NCI-H128 (cell line): ENCODE measurements around the gene CADM2.

Experiments
- DNase-seq: peaks from one replicate; lab custom pipeline; 2025; ENCODE audit not compliant: unreplicated experiment; lab: John Stamatoyannopoulos, UW

The CADM2 gene

DNA sequence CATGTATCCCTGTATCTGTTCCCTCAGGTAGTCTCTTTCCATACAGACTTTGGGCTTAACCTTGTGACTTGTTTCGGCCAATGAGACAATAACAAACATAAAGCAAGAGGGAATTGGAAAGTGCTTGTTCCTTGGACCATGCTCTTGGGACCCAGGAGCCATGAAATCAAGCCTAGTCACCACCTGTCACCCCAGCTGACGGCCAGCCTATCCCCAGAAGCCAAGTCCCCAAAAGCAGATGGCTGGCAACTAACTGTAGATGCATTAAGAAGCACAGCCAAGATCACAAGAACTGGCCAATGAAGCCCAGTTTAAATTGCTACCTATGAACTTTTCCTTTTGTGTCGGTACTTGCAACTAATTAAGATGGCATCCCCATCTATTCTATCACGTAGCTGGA, 822.0 kb downstream of the CADM2 start:
- no peak for DNase-seq

DNA sequence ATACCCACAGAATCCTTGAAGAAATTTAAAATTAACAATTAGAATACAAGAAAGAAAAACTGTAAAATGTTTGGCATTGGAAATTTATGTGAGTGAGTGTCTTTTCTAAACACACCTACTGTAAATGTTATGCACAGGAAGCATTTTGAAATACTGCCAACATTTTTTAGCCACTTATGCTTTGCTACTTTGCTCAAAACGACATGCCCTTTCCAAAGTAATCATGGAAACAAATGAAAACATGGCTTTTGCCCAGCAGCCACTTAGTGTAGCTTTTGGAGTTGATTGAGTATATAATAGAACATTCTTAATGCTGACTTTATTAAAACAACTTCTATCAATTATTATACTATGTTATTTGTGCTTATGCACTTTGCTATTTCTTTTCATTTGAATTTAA, 823.0 kb downstream of the CADM2 start:
- peak; percentile 65 for DNase-seq

DNA sequence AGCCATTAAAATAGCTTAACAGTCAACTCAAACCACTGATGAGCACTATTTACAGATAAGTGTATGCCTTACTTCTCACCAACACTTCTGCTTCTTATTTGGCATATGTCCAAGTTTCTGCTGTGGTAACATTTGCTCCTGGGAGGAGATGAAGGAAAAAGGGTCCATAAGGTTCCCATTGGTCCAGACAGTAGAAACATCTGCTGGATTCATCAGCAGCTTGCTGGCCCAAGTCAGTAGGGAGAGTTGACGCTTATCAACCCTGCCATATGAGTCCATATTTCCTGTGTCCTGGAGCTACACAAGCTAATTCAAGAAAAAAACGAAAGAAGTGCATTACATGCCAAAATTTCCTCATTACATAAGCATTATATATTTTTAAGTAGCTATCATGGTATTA, 824.5 kb downstream of the CADM2 start:
- DNase-seq = no peak

DNA sequence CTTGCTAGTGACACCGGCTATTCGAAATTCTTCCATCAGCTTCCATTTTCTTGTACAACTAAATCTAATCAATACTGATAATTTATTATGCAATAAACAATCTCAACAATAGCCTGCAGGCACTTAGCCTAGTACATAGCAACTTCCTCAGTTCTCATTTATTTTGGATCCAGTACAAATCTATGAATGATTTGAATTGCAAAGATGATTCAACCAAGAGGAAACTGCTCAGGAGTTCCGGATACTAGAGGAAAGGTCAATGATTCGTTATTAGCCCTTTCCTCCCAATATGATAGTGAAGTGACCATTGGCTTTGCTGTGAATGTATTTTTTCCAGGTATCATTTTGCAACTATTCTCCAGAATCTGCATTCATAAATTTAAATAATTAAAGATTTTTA, 827.0 kb downstream of the CADM2 start:
- no peak for DNase-seq

DNA sequence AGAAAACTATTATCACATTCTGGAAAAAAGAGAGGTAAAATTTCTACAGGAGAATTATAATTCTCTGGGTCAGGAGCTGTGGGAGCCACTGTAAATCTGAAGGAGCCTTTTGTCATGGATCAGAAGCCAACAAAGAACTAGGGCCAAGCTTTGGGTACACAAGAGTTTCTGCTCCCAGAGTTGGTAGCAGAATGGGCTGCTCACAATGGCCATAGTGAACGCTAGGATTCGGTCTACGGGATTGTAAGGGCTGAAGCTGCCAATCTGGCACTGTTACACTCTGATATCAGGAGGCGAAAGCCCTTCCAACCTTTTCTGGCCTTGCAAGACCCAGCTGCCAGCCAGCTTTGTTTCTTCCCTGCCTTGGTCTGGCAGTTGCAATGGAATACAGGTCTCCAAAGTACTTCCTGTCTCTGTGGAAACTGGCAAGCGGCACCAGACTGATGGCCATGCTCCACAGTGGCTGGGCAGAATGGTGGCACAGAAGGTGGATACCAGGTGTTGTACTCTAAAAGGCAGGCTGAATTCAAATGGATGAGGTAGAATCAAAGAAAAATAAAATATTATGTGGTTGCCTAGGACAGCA, 831.7 kb downstream of the CADM2 start:
- no peak for DNase-seq

DNA sequence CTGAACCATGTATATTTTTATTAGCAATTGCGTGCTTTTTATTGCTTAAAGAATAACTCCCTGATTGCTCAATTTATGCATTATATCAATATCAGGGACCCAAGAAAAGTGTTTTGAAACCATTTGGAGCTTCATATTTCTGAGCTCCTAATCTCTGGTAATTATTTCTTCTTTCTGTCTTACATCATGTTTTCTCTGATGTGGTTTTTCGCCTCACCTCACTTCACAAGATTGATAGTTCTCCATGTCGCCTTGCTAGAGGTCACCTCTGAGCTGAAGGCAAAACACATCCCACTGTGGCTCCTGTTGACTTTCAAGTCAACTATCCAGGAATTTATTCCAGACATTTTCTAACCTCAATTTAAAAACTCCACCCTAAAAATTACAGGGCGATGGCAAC, 837.4 kb downstream of the CADM2 start:
- DNase-seq = no peak

DNA sequence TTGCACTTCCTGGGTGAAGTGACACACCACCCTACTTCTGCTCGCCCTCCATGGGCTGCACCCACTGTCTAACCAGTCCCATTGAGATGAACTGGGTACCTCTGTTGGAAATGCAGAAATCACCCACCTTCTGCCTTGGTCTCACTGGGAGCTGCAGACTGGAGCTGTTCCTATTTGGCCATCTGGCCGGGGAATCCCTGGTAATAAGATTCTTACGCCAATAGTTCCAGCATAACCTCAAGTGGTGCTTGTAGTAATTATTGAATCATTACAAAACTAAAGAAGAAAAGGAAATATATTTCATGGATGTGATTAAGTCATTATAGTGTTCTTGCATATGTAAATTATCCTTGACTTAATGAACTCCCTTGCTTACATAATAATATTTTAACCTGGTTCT, 841.9 kb downstream of the CADM2 start:
- DNase-seq = no peak

DNA sequence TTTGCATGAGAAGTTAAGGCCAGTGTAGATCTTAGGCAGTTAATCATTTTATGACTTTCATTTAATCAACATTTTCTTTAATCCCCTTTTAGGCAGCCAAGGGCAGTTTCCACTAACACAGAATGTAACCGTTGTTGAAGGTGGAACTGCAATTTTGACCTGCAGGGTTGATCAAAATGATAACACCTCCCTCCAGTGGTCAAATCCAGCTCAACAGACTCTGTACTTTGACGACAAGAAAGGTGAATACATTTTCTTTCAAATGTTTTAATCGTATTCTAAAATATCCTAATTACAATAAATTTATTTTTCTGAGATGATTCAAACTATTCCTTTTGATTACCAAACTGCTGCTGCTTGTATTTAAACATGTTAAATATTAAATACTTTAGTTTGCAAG, 843.2 kb downstream of the CADM2 start:
- no peak for DNase-seq

DNA sequence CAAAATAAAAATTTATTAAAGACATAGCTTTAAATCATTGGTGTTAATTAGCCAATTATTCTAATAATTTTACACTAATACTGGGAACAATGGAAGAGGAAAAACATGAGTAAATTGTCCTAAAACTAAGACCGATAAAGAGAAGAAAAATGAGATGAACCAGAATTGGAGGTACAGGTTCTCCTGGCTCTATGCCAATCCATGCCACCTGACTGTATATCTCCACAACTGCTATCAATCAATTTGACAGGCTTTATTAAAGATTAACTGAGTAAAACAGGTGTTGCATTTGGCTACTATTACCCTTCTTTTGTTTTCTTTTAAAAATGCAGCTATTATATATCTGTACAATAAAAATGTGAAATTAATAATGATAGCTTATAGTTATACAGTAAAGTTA, 850.0 kb downstream of the CADM2 start:
- DNase-seq = peak; percentile 56

DNA sequence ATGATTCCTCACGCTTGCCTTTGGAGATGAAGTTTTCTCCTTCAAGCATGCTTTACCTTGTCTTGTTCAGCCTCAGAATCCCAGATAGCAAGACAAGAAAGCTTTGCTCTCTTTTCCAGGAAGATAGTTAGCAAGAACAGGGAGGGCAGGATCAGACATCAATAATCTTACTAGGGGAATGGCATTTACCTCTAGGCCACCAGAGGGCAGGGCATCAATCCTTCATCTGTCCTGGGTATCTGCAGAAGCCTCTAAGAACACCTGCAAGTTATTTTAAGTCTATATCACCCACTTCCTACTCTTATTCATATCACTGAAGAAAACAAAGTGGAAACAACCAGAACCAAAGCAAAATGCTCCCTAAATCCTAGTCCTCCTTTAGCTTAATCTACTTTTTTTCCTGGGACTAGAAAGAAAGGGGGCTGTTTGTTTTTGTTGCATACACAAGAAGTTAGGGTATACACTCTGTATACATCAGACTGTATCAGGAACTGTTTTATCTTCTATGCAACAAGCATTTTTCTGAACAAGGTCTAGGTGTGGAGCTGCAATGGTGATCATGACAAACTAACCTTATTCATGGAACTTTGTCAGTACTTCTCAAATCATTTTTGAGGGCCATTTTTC, 862.5 kb downstream of the CADM2 start:
- no peak for DNase-seq

DNA sequence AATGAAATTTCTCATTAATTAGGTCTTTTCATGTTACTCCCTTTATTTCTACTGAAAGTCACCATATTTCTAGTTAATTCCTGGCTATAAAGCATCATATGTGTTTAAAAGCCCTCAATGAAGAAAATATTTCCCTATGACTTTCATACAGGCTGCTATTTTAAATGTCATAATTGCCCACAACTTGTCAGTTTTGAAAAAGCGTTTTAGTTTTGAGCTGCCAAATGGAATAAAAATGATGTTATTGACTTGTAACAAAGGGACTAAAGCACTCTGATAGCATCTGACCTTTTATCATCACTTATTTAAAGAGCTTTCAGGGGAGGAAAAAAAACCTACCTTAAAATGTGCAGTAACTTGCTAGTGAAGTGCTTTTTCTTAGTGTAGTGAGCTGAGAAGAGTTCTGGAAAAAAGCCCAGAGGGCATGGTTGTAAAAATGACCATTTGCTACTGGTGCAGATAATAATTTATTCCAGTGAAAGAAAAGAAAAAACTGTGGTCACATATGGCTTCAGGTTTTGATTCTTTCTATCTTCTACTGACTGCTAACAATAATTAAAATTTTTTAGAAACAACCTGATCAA, 877.2 kb downstream of the CADM2 start:
- DNase-seq = no peak

DNA sequence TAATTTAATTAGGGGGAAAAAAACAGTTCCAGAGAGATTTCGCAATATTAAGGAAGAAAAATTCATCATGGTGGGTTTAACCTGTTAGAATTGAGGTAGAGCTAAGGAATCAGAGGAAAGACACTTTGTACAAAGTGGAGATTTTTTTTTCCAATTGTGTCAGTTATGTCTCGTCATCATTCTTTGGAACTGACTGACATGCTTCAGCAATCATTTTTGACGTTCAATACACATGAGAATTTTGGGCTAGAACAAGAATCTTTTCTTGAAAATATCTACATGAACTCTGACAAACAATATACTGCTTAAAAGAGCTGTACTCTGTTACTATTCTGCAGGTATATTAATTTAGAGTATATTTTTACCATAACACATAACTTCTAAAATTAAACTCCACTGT, 878.6 kb downstream of the CADM2 start:
- DNase-seq = no peak

DNA sequence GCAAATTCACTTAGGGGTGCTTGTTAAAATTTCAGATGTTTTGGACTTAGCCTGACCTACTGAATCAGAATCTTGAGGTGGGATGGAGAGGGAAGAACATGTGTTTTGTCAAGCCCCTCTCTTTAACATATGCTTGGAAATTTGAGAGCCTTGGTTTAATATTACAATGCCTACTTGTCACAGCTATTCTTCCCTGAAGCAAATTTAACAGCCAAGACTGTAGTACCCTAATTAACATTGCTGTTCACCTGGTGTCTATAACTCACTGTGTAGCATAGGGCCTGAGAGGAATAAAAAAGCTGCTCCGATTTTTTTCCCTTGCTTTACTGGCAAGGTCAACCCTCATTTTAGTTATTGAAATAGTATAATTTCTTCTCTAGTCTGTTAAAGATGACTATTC, 880.1 kb downstream of the CADM2 start:
- peak; percentile 55 for DNase-seq

DNA sequence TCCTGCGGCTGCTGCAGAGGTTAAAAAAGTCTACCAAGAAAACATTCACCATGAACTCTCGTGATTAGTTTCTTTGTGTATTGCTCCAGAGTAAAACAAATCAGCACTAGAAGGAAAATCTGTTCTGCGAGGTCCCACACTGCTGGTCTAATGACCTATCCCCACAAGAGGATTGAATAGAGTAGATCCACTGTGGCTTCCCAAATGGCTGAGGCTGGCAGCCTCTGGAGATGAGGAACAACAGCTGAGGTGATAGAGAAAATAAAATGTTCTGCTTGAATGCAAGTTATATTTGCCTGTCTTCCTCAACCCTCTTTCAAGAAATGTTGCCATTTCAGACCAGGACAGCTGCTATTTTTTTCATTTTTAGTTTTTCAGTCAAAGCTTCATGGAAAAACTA, 883.3 kb downstream of the CADM2 start:
- no peak for DNase-seq

DNA sequence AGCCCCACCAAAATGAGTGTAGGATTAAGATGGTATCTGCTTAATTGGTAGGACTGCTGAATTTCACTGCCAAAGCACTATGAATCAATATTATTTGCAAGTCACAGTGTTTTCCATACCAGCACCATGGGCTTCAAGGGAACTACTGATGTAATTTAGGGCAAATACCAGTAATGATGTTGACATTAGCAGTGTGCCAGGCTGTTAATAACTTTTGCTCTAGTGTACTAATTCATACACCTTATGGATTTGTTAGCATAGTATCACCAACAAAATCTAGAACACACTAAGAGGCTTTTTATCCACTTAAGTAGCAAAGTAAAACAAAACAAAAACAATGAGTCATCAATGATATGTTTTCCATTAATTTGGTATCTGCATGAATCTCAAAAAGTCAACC, 888.2 kb downstream of the CADM2 start:
- no peak for DNase-seq

DNA sequence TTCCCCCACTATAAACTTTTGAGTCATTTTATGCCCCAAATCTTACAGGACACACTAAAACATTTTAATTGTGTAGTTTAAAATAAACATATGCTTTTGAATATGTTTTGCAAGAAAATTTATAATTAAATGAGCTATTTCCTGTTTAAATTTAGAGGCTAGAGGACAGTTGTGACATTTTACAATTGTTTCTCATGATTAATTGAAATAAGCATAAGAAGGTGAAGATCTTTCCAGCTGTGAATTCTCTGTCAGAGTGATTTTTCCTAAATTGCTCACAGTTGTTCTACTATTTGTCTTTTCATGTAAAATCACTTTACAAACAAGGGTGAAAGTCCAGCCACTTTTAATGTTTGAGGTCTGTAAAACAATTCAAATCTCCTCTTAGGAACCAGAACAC, 892.3 kb downstream of the CADM2 start:
- DNase-seq = no peak

DNA sequence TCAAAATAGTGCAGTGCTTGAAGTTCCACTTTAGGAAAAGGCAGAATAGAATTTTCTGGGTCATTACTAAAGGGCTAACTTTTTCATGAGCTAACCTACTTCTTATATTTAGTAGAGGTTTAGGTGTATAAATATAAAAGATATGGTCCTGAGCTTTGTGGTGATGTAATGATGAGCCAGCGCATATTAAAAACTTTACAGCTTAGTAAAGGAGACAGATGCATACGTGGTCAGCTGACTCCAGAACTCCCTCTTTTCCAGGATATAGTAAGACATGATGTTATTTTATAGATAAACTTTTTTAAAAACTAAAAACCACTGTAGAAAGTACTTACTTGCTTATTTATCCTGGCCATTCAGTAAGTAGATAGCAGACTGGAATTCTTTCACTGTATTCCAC, 895.0 kb downstream of the CADM2 start:
- DNase-seq = no peak

DNA sequence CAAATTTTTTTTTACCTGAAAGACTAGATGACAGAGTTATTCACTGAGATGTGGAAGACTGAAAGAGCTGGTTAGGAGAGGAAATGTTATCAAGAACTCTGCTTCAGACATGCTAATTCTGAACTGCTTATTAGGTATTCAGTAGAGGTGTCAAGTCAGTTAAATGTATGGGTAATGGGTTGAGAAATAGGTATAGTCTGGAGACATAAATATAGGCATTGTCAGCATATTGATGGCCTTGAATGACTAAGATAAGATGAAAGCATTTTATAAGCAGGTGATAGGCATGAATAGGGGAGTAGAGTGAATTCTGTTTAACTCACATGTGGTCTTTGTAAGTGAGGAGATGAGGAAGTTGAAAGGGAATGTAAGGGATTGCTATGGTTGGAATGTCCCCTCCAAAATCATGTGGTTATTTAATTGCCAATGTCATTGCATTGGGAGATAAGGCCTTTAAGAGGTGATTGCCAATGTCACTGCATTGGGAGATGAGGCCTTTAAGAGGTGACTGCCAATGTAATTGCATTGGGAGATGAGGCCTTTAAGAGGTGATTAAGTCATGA, 904.2 kb downstream of the CADM2 start:
- no peak for DNase-seq

DNA sequence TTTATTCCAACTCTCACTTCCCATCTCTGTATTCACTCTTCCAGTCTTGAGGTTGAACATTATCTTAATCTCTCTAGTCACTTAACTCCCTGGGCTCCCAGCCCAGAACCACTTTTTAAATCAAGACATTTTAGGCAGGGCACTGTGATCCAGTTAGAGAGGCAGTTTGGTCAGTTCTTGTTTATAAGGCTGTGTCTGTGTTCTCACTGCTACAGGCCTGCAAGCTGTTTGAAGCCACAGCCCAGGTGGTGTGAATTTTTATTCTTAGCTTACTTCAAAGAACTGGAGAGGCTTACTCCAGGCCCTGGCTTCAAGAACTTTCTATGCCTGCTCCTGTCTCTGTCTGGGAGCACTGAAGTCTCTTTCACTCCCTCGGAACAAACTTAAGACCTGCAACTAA, 906.1 kb downstream of the CADM2 start:
- no peak for DNase-seq

DNA sequence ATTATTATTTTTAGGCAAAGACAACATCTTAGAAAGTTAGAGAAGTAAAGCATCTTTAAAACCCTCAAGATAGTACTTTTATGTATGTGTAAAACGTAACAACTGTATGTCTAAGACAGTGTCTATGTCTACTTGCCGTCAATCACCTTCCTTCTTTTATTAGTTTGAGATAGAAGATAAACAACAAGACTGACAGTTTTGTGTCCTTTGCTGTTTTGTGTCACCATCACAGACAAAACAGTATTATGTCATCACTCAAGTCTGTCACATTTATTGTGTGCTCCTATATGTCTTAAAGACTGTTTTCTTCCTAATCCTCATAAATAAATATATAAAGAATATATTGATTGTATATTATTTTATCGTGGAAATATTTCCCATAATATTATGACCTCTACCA, 908.3 kb downstream of the CADM2 start:
- DNase-seq = no peak

DNA sequence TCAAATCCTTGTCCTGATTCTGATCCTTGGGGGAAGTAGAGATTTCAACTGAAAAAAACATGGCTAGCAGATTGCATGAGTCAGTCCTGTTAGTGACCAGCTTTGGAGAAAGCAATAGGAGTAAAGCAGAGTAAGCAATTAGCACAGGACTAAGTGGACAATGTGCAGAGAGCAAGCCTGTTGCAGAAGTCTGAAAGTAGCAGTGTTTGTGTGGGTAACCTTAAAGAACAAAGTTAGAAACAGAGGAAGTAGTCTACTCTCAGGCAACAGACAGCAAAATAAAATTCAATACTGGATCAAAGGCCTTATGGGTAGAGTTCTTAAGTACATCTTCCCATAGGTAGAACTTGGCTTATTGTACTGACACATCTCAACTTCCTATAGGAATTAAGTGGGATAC, 916.8 kb downstream of the CADM2 start:
- DNase-seq = no peak

DNA sequence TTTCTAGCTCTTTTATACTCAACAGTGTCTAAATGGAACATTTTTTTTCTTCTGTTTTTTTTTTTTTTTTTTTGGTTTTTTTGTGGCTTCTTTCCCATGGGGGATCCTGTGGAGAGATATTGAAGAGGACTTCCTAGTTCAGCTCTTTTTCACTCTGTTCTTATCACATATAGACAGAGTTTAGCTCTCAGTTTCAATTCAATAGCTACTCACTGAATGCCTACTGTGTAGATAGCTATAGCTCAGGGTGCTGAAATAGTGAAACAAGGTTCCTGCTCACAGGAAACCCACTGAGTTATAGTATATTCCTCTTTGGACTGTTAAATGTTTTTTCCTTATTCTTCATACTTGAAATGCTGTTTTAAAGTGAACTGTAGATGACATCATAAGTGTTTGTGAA, 918.8 kb downstream of the CADM2 start:
- no peak for DNase-seq
